IPS-20b (cell line): Measurements from ENCODE around the gene GNA15.
A peak's percentile ranks its signal among the peaks of the same experiment; 100 is the strongest.
"Not testable (repeated sequence)": the region's sequence is repeated elsewhere in the genome, so short reads cannot be mapped to it uniquely, and the experiment has no call there.

Experiments
- H3K27ac ChIP-seq: one replicate; pipeline ENCODE4 v1.5.1; 2013; ENCODE audit warnings: low read length
- H3K27me3 ChIP-seq: 2 replicates; pipeline ENCODE4 v1.6.1; 2013; ENCODE audit warnings: mild to moderate bottlenecking, low read length, inconsistent platforms; ENCODE audit not compliant: insufficient read depth
- H3K36me3 ChIP-seq: 2 replicates; pipeline ENCODE4 v1.6.1; 2013; ENCODE audit warnings: low read depth, mild to moderate bottlenecking, inconsistent platforms, low read length, moderate library complexity; ENCODE audit not compliant: insufficient read depth
- H3K4me1 ChIP-seq: 2 replicates; pipeline ENCODE4 v1.6.1; 2013; ENCODE audit warnings: mild to moderate bottlenecking, control low read depth, inconsistent platforms, low read length, moderate library complexity; ENCODE audit not compliant: insufficient read depth
- H3K4me3 ChIP-seq: 2 replicates; pipeline ENCODE4 v1.5.1; 2013; ENCODE audit warnings: mild to moderate bottlenecking, low read length, inconsistent platforms
- H3K9ac ChIP-seq: 2 replicates; pipeline ENCODE4 v1.6.1; 2013; ENCODE audit warnings: low read depth, mild to moderate bottlenecking, inconsistent platforms, low read length, moderate library complexity
- H3K9me3 ChIP-seq: 2 replicates; pipeline ENCODE4 v1.6.1; 2013; ENCODE audit warnings: mild to moderate bottlenecking, low read depth, low read length, inconsistent platforms; ENCODE audit not compliant: insufficient read depth

The GNA15 gene

GRCh38 chr19:3135961-3136683, at the start of gene GNA15:
Gene GNA15 (plus strand): TSS chr19:3136033. CDS start chr19:3136451, 418 bp downstream.
- no peaks in the 10 kb centered on the region for H3K36me3 ChIP-seq
- H3K27me3 ChIP-seq, result no peaks in the 10 kb centered on the region
- no peaks in the 10 kb centered on the region for H3K9me3 ChIP-seq
- no peaks in the 10 kb centered on the region for H3K4me1 ChIP-seq
- H3K4me3 ChIP-seq, result no peak within 1 kb of the TSS
- no peak within 1 kb of the TSS for H3K9ac ChIP-seq
- H3K27ac ChIP-seq, result no peak within 1 kb of the TSS

GRCh38 chr19:3087769-3088168, 48.1 kb upstream of the GNA15 start:
- H3K9me3 ChIP-seq, result no peaks in the 10 kb centered on the region
- H3K27me3 ChIP-seq, result no peaks in the 10 kb centered on the region
- no peaks in the 10 kb centered on the region for H3K4me1 ChIP-seq
- no peaks in the 10 kb centered on the region for H3K36me3 ChIP-seq
- H3K27ac ChIP-seq, result no peak overlapping the region
- no peak overlapping the region for H3K9ac ChIP-seq
- no peak overlapping the region for H3K4me3 ChIP-seq

- not testable (repeated sequence) for H3K9me3 ChIP-seq, H3K4me1 ChIP-seq, H3K27ac ChIP-seq, H3K9ac ChIP-seq, H3K27me3 ChIP-seq, H3K4me3 ChIP-seq, H3K36me3 ChIP-seq
Observed at GRCh38 chr19:3089299-3089855, 46.5 kb upstream of the GNA15 start.

GRCh38 chr19:3094601-3095440, 41.0 kb upstream of the GNA15 start:
- peak overlapping the region; percentile 67; the same call in 1 of the 2 replicates for H3K9ac ChIP-seq
- H3K4me3 ChIP-seq, result peak overlapping the region; percentile 69
- peaks cover 7% of the 10 kb centered on the region; the same call in 1 of the 2 replicates for H3K4me1 ChIP-seq
- no peaks in the 10 kb centered on the region for H3K36me3 ChIP-seq
- H3K27me3 ChIP-seq, result peaks cover 4% of the 10 kb centered on the region; the same call in 1 of the 2 replicates
- no peaks in the 10 kb centered on the region for H3K9me3 ChIP-seq
- H3K27ac ChIP-seq, result no peak overlapping the region

GRCh38 chr19:3095441-3096191, 40.2 kb upstream of the GNA15 start:
- peak overlapping the region; percentile 67; the same call in 1 of the 2 replicates for H3K9ac ChIP-seq
- peaks cover 7% of the 10 kb centered on the region; the same call in 1 of the 2 replicates for H3K4me1 ChIP-seq
- peaks cover 4% of the 10 kb centered on the region; the same call in 1 of the 2 replicates for H3K27me3 ChIP-seq
- H3K27ac ChIP-seq, result no peak overlapping the region
- no peaks in the 10 kb centered on the region for H3K36me3 ChIP-seq
- H3K9me3 ChIP-seq, result no peaks in the 10 kb centered on the region
- H3K4me3 ChIP-seq, result peak overlapping the region; percentile 69

- peak overlapping the region; percentile 69; the same call in 1 of the 2 replicates for H3K4me3 ChIP-seq
- H3K9me3 ChIP-seq, result no peaks in the 10 kb centered on the region
- H3K36me3 ChIP-seq, result no peaks in the 10 kb centered on the region
- peaks cover 4% of the 10 kb centered on the region; the same call in 1 of the 2 replicates for H3K27me3 ChIP-seq
- H3K27ac ChIP-seq, result no peak overlapping the region
- peak overlapping the region; percentile 66; the same call in 1 of the 2 replicates for H3K9ac ChIP-seq
- peaks cover 7% of the 10 kb centered on the region; the same call in 1 of the 2 replicates for H3K4me1 ChIP-seq
Observed at GRCh38 chr19:3096267-3096901, 39.4 kb upstream of the GNA15 start.

GRCh38 chr19:3096902-3097326, 38.9 kb upstream of the GNA15 start:
- no peak overlapping the region for H3K9ac ChIP-seq
- no peaks in the 10 kb centered on the region for H3K36me3 ChIP-seq
- peaks cover 4% of the 10 kb centered on the region; the same call in 1 of the 2 replicates for H3K27me3 ChIP-seq
- no peak overlapping the region for H3K27ac ChIP-seq
- H3K4me3 ChIP-seq, result no peak overlapping the region
- H3K4me1 ChIP-seq, result peaks cover 7% of the 10 kb centered on the region; the same call in 1 of the 2 replicates
- no peaks in the 10 kb centered on the region for H3K9me3 ChIP-seq

- H3K4me1 ChIP-seq, result peaks cover 7% of the 10 kb centered on the region; the same call in 1 of the 2 replicates
- no peak overlapping the region for H3K27ac ChIP-seq
- peaks cover 4% of the 10 kb centered on the region; the same call in 1 of the 2 replicates for H3K27me3 ChIP-seq
- no peaks in the 10 kb centered on the region for H3K36me3 ChIP-seq
- H3K9ac ChIP-seq, result no peak overlapping the region
- H3K9me3 ChIP-seq, result no peaks in the 10 kb centered on the region
- no peak overlapping the region for H3K4me3 ChIP-seq
Observed at GRCh38 chr19:3097442-3097871, 38.4 kb upstream of the GNA15 start.

- no peak overlapping the region for H3K4me3 ChIP-seq
- H3K27ac ChIP-seq, result no peak overlapping the region
- no peaks in the 10 kb centered on the region for H3K36me3 ChIP-seq
- no peak overlapping the region for H3K9ac ChIP-seq
- H3K27me3 ChIP-seq, result peaks cover 4% of the 10 kb centered on the region; the same call in 1 of the 2 replicates
- H3K9me3 ChIP-seq, result no peaks in the 10 kb centered on the region
- peaks cover 7% of the 10 kb centered on the region; the same call in 1 of the 2 replicates for H3K4me1 ChIP-seq
Observed at GRCh38 chr19:3098141-3098514, 37.7 kb upstream of the GNA15 start.

GRCh38 chr19:3098515-3099346, 37.1 kb upstream of the GNA15 start:
- Histone ChIP-seq H3K36me3 (no peaks in the 10 kb centered on the region), H3K27ac (no peak overlapping the region), H3K27me3 (peaks cover 4% of the 10 kb centered on the region; the same call in 1 of the 2 replicates), H3K9ac (no peak overlapping the region), H3K4me3 (no peak overlapping the region), H3K4me1 (peaks cover 7% of the 10 kb centered on the region; the same call in 1 of the 2 replicates), H3K9me3 (no peaks in the 10 kb centered on the region)
